ENCODE results near the gene NTPCR. TPM values are rescaled to one million over a fixed set of nuclear protein-coding genes. Genes with fewer than 3 reads are reported as not detected.

Gene NTPCR
- total RNA-seq, 1 donor from 2014 or later = 47.6 TPM

GRCh38 chr1:233004451-233004850, 54.0 kb downstream of the NTPCR start:
- TF ChIP-seq CTCF (IDR thresholded peaks at IDR 0.05; ENCODE audit: borderline replicate concordance) = no peak
- intact Hi-C loops (cut with micrococcal nuclease) = no loop called here
- Histone ChIP-seq H3K27ac (replicated peaks) (no peak overlapping the region), H3K4me3 (no peak overlapping the region), H3K27me3 (ENCODE audit: low read depth) (no peaks in the 10 kb centered on the region), H3K4me1 (no peaks in the 10 kb centered on the region), H3K36me3 (no peaks in the 10 kb centered on the region), H3K9me3 (replicated peaks) (no peaks in the 10 kb centered on the region)
- no peak for DNase-seq

DNA sequence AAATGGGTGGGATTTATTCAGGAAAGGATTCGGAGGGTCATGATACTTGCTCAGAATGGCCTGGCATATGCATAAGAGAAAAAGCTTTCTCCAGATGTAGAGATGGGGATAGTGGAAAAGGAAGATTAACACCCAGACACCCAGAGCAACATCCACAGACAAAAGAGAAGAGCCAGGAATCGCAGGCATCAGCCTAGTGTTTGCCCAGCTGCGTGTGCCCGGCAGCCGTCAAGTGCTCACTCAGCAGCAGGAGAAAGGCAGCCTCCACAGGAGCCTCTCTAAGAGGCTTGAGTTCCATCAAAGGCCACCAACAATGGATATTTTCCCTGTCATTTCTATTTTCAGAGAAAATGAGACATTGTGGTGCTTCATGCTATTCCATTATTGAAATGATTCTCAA, 54.7 kb downstream of the NTPCR start:
- Histone ChIP-seq H3K36me3 (no peaks in the 10 kb centered on the region), H3K27me3 (ENCODE audit: low read depth) (no peaks in the 10 kb centered on the region), H3K9me3 (replicated peaks) (no peaks in the 10 kb centered on the region), H3K4me1 (no peaks in the 10 kb centered on the region), H3K4me3 (no peak overlapping the region), H3K27ac (replicated peaks) (no peak overlapping the region)
- intact Hi-C loops (cut with micrococcal nuclease) = no loop called here
- no peak for DNase-seq
- no peak for TF ChIP-seq CTCF (IDR thresholded peaks at IDR 0.05; ENCODE audit: borderline replicate concordance)

DNA sequence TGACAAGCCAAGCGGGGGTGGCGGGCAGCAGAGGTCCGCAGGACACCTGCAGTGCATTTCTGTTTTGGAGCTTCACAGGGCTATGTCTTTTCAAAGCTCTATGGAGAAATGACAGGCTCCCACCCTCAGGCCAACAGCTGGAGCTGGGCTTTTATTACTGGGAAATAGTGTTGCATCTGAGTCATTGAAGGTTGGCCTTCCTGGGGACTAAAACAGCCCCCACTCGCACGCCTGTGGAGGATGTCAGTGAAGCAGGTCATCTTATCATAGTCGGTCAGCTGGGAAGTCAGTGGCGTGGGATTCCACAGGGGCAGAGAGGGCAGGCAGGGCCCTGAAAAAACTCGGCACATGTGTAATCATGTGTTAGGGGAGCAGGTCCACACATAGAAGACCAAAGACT, 55.3 kb downstream of the NTPCR start:
- H3K4me1 ChIP-seq = no peaks in the 10 kb centered on the region
- no peaks in the 10 kb centered on the region for H3K9me3 ChIP-seq (replicated peaks)
- H3K4me3 ChIP-seq = no peak overlapping the region
- intact Hi-C loops (cut with micrococcal nuclease) = no loop called here
- no peaks in the 10 kb centered on the region for H3K27me3 ChIP-seq (ENCODE audit: low read depth)
- DNase-seq = no peak
- H3K36me3 ChIP-seq = no peaks in the 10 kb centered on the region
- TF ChIP-seq CTCF (IDR thresholded peaks at IDR 0.05; ENCODE audit: borderline replicate concordance) = no peak
- H3K27ac ChIP-seq (replicated peaks) = no peak overlapping the region

DNA sequence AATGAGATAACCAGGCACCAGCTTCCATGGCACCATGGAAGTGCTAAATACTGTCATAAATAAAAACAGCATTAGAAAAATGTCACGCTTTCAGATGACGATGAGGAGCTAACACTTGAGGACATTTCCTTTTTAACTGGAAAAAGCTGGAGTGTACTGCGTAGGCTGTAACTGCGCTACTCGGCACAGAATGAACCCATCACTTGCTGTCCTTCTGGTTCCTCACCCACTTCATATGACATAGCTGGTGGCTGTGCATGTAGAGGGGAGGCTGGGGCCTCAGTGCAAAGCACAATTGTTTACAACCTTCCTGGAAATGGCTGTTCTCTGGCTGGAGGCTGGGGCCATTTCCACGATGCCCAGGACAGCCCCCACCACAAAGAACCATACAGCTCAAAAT, 55.7 kb downstream of the NTPCR start:
- Histone ChIP-seq H3K9me3 (replicated peaks) (no peaks in the 10 kb centered on the region), H3K36me3 (no peaks in the 10 kb centered on the region), H3K4me3 (no peak overlapping the region), H3K4me1 (no peaks in the 10 kb centered on the region), H3K27me3 (ENCODE audit: low read depth) (no peaks in the 10 kb centered on the region), H3K27ac (replicated peaks) (no peak overlapping the region)
- TF ChIP-seq CTCF (IDR thresholded peaks at IDR 0.05; ENCODE audit: borderline replicate concordance) = no peak
- intact Hi-C loops (cut with micrococcal nuclease) = no loop called here
- DNase-seq = no peak

- intact Hi-C loops (cut with micrococcal nuclease) = no loop called here
- H3K27me3 ChIP-seq (ENCODE audit: low read depth) = no peaks in the 10 kb centered on the region
- TF ChIP-seq CTCF (IDR thresholded peaks at IDR 0.05; ENCODE audit: borderline replicate concordance) = no peak
- no peaks in the 10 kb centered on the region for H3K4me1 ChIP-seq
- no peak overlapping the region for H3K4me3 ChIP-seq
- H3K36me3 ChIP-seq = no peaks in the 10 kb centered on the region
- no peaks in the 10 kb centered on the region for H3K9me3 ChIP-seq (replicated peaks)
- H3K27ac ChIP-seq (replicated peaks) = no peak overlapping the region
- no peak for DNase-seq
These were observed 56.1 kb downstream of the NTPCR start for GRCh38 chr1:233006541-233006973.

- TF ChIP-seq CTCF (IDR thresholded peaks at IDR 0.05; ENCODE audit: borderline replicate concordance) = no peak
- intact Hi-C loops (cut with micrococcal nuclease) = no loop called here
- H3K4me1 ChIP-seq = no peaks in the 10 kb centered on the region
- H3K4me3 ChIP-seq = no peak overlapping the region
- DNase-seq = no peak
- no peaks in the 10 kb centered on the region for H3K36me3 ChIP-seq
- no peaks in the 10 kb centered on the region for H3K27me3 ChIP-seq (ENCODE audit: low read depth)
- no peak overlapping the region for H3K27ac ChIP-seq (replicated peaks)
- no peaks in the 10 kb centered on the region for H3K9me3 ChIP-seq (replicated peaks)
These were observed 59.7 kb downstream of the NTPCR start for GRCh38 chr1:233010146-233010545.
